ENCODE measurements around the gene C17orf107. TPM values are rescaled to one million over a fixed set of nuclear protein-coding genes. Genes with fewer than 3 reads are reported as not detected.

Gene C17orf107
- total RNA-seq, 1 experiment from 2014 or later, result 0.36 TPM

DNA sequence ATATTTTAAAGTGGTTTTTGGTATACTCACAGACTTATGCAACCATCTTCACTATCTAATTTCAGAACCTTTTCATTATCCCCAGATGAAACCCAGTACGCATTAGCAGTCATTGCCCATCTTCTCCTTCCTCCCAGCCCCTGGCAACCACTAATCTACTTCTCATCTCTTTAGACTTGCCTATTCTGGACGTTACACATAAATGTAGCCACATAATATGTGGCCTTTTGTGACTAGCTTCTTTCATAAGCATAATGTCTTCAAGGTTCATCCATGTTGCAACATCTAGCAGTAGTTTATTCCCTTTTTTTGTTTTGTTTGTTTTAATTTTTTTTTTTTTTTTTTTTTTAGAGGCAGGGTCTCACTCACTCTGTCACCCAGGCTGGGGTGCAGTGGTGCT is 28.5 kb upstream of the C17orf107 start:
- H3K9me3 ChIP-seq (ENCODE audit: low read length), result no peaks in the 10 kb centered on the region
- H3K27me3 ChIP-seq (ENCODE audit: low read length), result no peaks in the 10 kb centered on the region
- H2AFZ ChIP-seq (ENCODE audit: low read length), result no peak overlapping the region
- no peak overlapping the region for H3K4me3 ChIP-seq (ENCODE audit: low read length)
- H3K9ac ChIP-seq (ENCODE audit: low read length), result no peak overlapping the region
- no peak overlapping the region for H3K4me2 ChIP-seq (ENCODE audit: low read length)
- ATAC-seq (no peak), DNase-seq (no peak)
- H3K4me1 ChIP-seq (ENCODE audit: insufficient read depth, low read length), result no peaks in the 10 kb centered on the region
- no peaks in the 10 kb centered on the region for H3K9me2 ChIP-seq (replicated peaks; ENCODE audit: low read length)
- H4K20me1 ChIP-seq (ENCODE audit: low read length), result no peaks in the 10 kb centered on the region
- ChIA-PET CTCF (no interaction called here), POLR2A (ENCODE audit: unreplicated experiment) (no interaction called here)
- H3K36me3 ChIP-seq (ENCODE audit: low read depth, low read length), result no peaks in the 10 kb centered on the region; the same call in 1 of the 2 replicates
- no peaks in the 10 kb centered on the region for H3K79me2 ChIP-seq (ENCODE audit: low read length)
- TF ChIP-seq, protein P1, sequence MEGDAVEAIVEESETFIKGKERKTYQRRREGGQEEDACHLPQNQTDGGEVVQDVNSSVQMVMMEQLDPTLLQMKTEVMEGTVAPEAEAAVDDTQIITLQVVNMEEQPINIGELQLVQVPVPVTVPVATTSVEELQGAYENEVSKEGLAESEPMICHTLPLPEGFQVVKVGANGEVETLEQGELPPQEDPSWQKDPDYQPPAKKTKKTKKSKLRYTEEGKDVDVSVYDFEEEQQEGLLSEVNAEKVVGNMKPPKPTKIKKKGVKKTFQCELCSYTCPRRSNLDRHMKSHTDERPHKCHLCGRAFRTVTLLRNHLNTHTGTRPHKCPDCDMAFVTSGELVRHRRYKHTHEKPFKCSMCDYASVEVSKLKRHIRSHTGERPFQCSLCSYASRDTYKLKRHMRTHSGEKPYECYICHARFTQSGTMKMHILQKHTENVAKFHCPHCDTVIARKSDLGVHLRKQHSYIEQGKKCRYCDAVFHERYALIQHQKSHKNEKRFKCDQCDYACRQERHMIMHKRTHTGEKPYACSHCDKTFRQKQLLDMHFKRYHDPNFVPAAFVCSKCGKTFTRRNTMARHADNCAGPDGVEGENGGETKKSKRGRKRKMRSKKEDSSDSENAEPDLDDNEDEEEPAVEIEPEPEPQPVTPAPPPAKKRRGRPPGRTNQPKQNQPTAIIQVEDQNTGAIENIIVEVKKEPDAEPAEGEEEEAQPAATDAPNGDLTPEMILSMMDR (conservative IDR thresholded peaks at IDR 0.05; ENCODE audit: low read depth, low read length), result no peak
- TF ChIP-seq EZH2 (IDR thresholded peaks at IDR 0.05; ENCODE audit: low read length, unreplicated experiment) (no peak), EZH2phosphoT487 (IDR thresholded peaks at IDR 0.05; ENCODE audit: borderline replicate concordance, low read length) (no peak)
- no peak overlapping the region for H3K27ac ChIP-seq (ENCODE audit: low read length)
- intact Hi-C loops (cut with micrococcal nuclease), result no loop called here
- no peaks in the 10 kb centered on the region for H3F3A ChIP-seq (ENCODE audit: low read length, unreplicated experiment)
- BruUV-seq (replicated peaks), result no TSS peak

DNA sequence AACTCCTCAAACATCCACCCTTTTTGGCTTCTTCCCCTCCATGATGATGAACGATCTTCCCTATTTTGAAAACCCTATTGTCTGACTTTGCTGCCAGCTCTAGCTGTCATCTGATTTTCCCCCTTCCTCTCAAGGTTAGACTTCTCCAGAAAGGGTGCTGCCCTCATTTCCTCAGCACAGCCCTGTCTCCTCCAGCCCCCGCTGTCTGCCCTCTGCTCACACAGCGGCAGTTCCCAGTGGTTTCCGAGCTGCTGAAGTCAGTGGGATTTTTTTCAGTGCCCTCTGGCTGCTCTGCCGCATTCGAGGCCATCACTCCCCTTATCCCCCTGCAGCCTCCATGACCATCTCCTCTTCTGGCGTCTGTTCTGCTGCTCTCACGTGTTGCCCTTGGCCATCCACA is 26.6 kb upstream of the C17orf107 start:
- H3F3A ChIP-seq (ENCODE audit: low read length, unreplicated experiment), result no peaks in the 10 kb centered on the region
- no peak overlapping the region for H3K4me3 ChIP-seq (ENCODE audit: low read length)
- POLR2A ChIA-PET (ENCODE audit: unreplicated experiment), result no interaction called here
- H3K9me2 ChIP-seq (replicated peaks; ENCODE audit: low read length), result no peaks in the 10 kb centered on the region
- intact Hi-C loops (cut with micrococcal nuclease), result no loop called here
- H4K20me1 ChIP-seq (ENCODE audit: low read length), result no peaks in the 10 kb centered on the region
- DNase-seq (no peak), ATAC-seq (no peak)
- no peaks in the 10 kb centered on the region for H3K79me2 ChIP-seq (ENCODE audit: low read length)
- H2AFZ ChIP-seq (ENCODE audit: low read length), result no peak overlapping the region
- no TSS peak for BruUV-seq (replicated peaks)
- H3K4me1 ChIP-seq (ENCODE audit: insufficient read depth, low read length), result no peaks in the 10 kb centered on the region
- H3K27ac ChIP-seq (ENCODE audit: low read length), result no peak overlapping the region
- no peak for TF ChIP-seq EZH2 (IDR thresholded peaks at IDR 0.05; ENCODE audit: low read length, unreplicated experiment)
- TF ChIP-seq, protein P1 (conservative IDR thresholded peaks at IDR 0.05; ENCODE audit: low read depth, low read length), result no peak
- CTCF ChIA-PET, result no interaction called here
- H3K4me2 ChIP-seq (ENCODE audit: low read length), result no peak overlapping the region
- H3K36me3 ChIP-seq (ENCODE audit: low read depth, low read length), result no peaks in the 10 kb centered on the region; the same call in 1 of the 2 replicates
- H3K27me3 ChIP-seq (ENCODE audit: low read length), result no peaks in the 10 kb centered on the region
- H3K9ac ChIP-seq (ENCODE audit: low read length), result no peak overlapping the region
- no peaks in the 10 kb centered on the region for H3K9me3 ChIP-seq (ENCODE audit: low read length)

DNA sequence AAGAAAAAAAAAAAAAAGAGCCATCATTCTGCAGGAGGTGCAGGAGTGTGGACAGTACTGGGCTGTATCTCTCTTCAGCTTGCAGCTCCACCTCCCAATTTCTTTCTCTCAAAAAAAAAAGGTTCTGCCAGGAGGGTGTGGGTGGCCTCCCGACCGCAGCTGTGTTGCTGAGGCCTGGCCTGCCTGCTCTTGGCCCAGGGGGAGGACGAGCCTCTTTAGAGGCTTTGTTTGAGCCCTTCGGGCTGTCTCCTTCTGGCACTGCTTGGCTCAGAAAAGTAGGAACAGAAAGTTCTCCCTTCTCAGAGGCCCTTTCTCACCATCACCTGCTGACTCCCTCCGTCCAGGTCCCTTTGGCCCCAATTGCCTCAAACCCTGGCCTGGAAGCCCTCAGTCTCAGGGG is 22.2 kb upstream of the C17orf107 start:
- Histone ChIP-seq H2AFZ (ENCODE audit: low read length) (no peak overlapping the region), H3K9me3 (ENCODE audit: low read length) (no peaks in the 10 kb centered on the region), H4K20me1 (ENCODE audit: low read length) (no peaks in the 10 kb centered on the region), H3F3A (ENCODE audit: low read length, unreplicated experiment) (no peaks in the 10 kb centered on the region), H3K27me3 (ENCODE audit: low read length) (no peaks in the 10 kb centered on the region), H3K9me2 (replicated peaks; ENCODE audit: low read length) (no peaks in the 10 kb centered on the region), H3K4me2 (ENCODE audit: low read length) (no peak overlapping the region), H3K4me1 (ENCODE audit: insufficient read depth, low read length) (no peaks in the 10 kb centered on the region), H3K36me3 (ENCODE audit: low read depth, low read length) (peaks cover under 1% of the 10 kb centered on the region; the same call in 1 of the 2 replicates), H3K27ac (ENCODE audit: low read length) (no peak overlapping the region), H3K9ac (ENCODE audit: low read length) (no peak overlapping the region), H3K79me2 (ENCODE audit: low read length) (no peaks in the 10 kb centered on the region), H3K4me3 (ENCODE audit: low read length) (no peak overlapping the region)
- ATAC-seq (no peak), DNase-seq (no peak)
- BruUV-seq (replicated peaks), result no TSS peak
- ChIA-PET POLR2A (ENCODE audit: unreplicated experiment) (no interaction called here), CTCF (no interaction called here)
- TF ChIP-seq, protein P1 (conservative IDR thresholded peaks at IDR 0.05; ENCODE audit: low read depth, low read length), result no peak
- TF ChIP-seq EZH2phosphoT487 (IDR thresholded peaks at IDR 0.05; ENCODE audit: borderline replicate concordance, low read length) (no peak), EZH2 (IDR thresholded peaks at IDR 0.05; ENCODE audit: low read length, unreplicated experiment) (no peak)
- intact Hi-C loops (cut with micrococcal nuclease), result no loop called here

All from PC-3 (cell line).